SK-N-SH (cell line): ENCODE measurements around the gene LIMS2. TPM values are rescaled to one million over a fixed set of nuclear protein-coding genes. Genes with fewer than 3 reads are reported as not detected.

Experiments used
- CTCF ChIA-PET: fragments of 300-600, 350-600 bp; formaldehyde crosslinking; extraction: SDS; loops from one replicate; lab custom pipeline; 2021; lab: Yijun Ruan, JAX
- POLR2A ChIA-PET: fragments of 350-600 bp; sonication (Branson Sonifier 250); formaldehyde crosslinking; extraction: SDS; loops from one replicate; lab custom pipeline; 2020; ENCODE audit warnings: antibody characterized with exemption, inconsistent platforms; lab: Yijun Ruan, JAX
- DNase-seq: peaks from one replicate; pipeline ENCODE4 v3.0.0; 2012
- H2AFZ ChIP-seq: fragments of 200-600 bp; sonication (generic); 2 replicates; pipeline ENCODE4 v1.8.1; 2016; ENCODE audit warnings: antibody characterized with exemption, mild to moderate bottlenecking, low read depth
- H3F3A ChIP-seq: fragments of 200-600 bp; sonication (generic); replicated peaks from 2 replicates; pipeline ENCODE3; 2016; ENCODE audit warnings: antibody characterized with exemption, mild to moderate bottlenecking; ENCODE audit not compliant: insufficient read depth
- H3K27ac ChIP-seq, 2 experiments: fragments of 200-500 bp in 1 of 2; fragments of 200-600 bp in 1 of 2; sonication (Bioruptor generic) in 1 of 2; sonication (generic), shearing (Covaris generic) in 1 of 2; 2 replicates each; pipeline versions ENCODE4 v1.5.1 to v1.6.1; 2014 to 2016; ENCODE audit warnings: low read depth in 2 of 2, inconsistent platforms in 1 of 2, low read length in 1 of 2, mild to moderate bottlenecking in 1 of 2, mixed read lengths in 1 of 2
- H3K27me3 ChIP-seq: fragments of 200-600 bp; sonication (generic), shearing (Covaris generic); 2 replicates; pipeline ENCODE4 v1.6.1; 2016; ENCODE audit warnings: mixed run types; ENCODE audit not compliant: insufficient read depth
- H3K36me3 ChIP-seq, 2 experiments: fragments of 200-500 bp in 1 of 2; fragments of 200-600 bp in 1 of 2; sonication (Bioruptor generic) in 1 of 2; sonication (generic) in 1 of 2; replicated peaks in 1 of 2; 2 replicates each; pipeline versions ENCODE3 to v1.5.1; 2014 to 2016; ENCODE audit warnings: low read length in 1 of 2, mild to moderate bottlenecking in 1 of 2; ENCODE audit not compliant: insufficient read depth in 2 of 2, control insufficient read depth in 1 of 2
- H3K4me1 ChIP-seq, 2 experiments: fragments of 200-500 bp in 1 of 2; fragments of 200-600 bp in 1 of 2; sonication (Bioruptor generic) in 1 of 2; sonication (generic), shearing (Covaris generic) in 1 of 2; 2 replicates each; pipeline versions ENCODE4 v1.5.1 to v1.6.1; 2014 to 2016; ENCODE audit warnings: low read depth in 1 of 2, low read length in 1 of 2, mixed run types in 1 of 2; ENCODE audit not compliant: insufficient read depth in 2 of 2, control insufficient read depth in 1 of 2
- H3K4me2 ChIP-seq: fragments of 200-600 bp; sonication (generic), shearing (Covaris generic); 2 replicates; pipeline ENCODE4 v1.6.1; 2017; ENCODE audit warnings: mixed run types
- H3K4me3 ChIP-seq, 2 experiments: fragments of 200-500 bp in 1 of 2; fragments of 200-600 bp in 1 of 2; sonication (Bioruptor generic) in 1 of 2; sonication (generic), shearing (Covaris generic) in 1 of 2; 2 replicates each; pipeline versions ENCODE4 v1.5.1 to v1.8.1; 2014 to 2016; ENCODE audit warnings: low read depth in 2 of 2, inconsistent platforms in 1 of 2, low read length in 1 of 2, mild to moderate bottlenecking in 1 of 2, mixed read lengths in 1 of 2, moderate library complexity in 1 of 2
- H3K79me2 ChIP-seq: fragments of 200-600 bp; sonication (generic); 2 replicates; pipeline ENCODE4 v1.8.1; 2017; ENCODE audit warnings: mild to moderate bottlenecking; ENCODE audit not compliant: insufficient read depth
- H3K9ac ChIP-seq: fragments of 200-600 bp; sonication (generic); 2 replicates; pipeline ENCODE4 v1.6.1; 2017; ENCODE audit warnings: mixed run types
- H3K9me2 ChIP-seq: fragments of 200-600 bp; sonication (generic); 2 replicates; pipeline ENCODE4 v1.6.1; 2017; ENCODE audit warnings: mixed run types
- H3K9me3 ChIP-seq: fragments of 200-600 bp; sonication (generic); 2 replicates; pipeline ENCODE4 v1.6.1; 2017; ENCODE audit warnings: mixed run types, mild to moderate bottlenecking, moderate library complexity
- H4K20me1 ChIP-seq: fragments of 200-600 bp; sonication (generic); 2 replicates; pipeline ENCODE4 v1.6.1; 2017; ENCODE audit warnings: mild to moderate bottlenecking, mixed run types; ENCODE audit not compliant: insufficient read depth
- CTCF ChIP-seq: fragments of 200-600 bp; sonication (generic); IDR thresholded peaks from 2 replicates; pipeline ENCODE4 v1.6.1; 2017; ENCODE audit warnings: antibody characterized with exemption, mild to moderate bottlenecking, moderate library complexity
- EP300 ChIP-seq, 2 experiments: IDR thresholded peaks; 2 replicates each; pipeline versions ENCODE4 v1.4.0 to v1.6.1; 2012; ENCODE audit warnings: borderline replicate concordance in 1 of 2, low read depth in 1 of 2, low read length in 1 of 2
- FOXM1 ChIP-seq: IDR thresholded peaks from 2 replicates; pipeline ENCODE4 v1.4.0; 2012; ENCODE audit warnings: low read depth, mild to moderate bottlenecking
- GABPA ChIP-seq: IDR thresholded peaks from 2 replicates; pipeline ENCODE4 v1.4.0; 2012; ENCODE audit warnings: low read depth, mild to moderate bottlenecking
- GATA2 ChIP-seq: sonication (generic); formaldehyde crosslinking; IDR thresholded peaks from 2 replicates; pipeline ENCODE4 v1.5.0; 2020; ENCODE audit warnings: mild to moderate bottlenecking, missing genetic modification reagents
- MAX ChIP-seq: IDR thresholded peaks from 2 replicates; pipeline ENCODE4 v1.4.0; 2012; ENCODE audit warnings: low read depth
- MEF2A ChIP-seq: IDR thresholded peaks from 2 replicates; pipeline ENCODE4 v1.4.0; 2012; ENCODE audit warnings: low read depth, borderline replicate concordance
- POLR2AphosphoS5 ChIP-seq: IDR thresholded peaks from 2 replicates; pipeline ENCODE4 v1.6.1; 2012; ENCODE audit warnings: low read depth, low read length
- RFX5 ChIP-seq: IDR thresholded peaks from 2 replicates; pipeline ENCODE4 v1.6.1; 2012; ENCODE audit warnings: mild to moderate bottlenecking, improper control_type of control experiment, low read length
- SIN3A ChIP-seq: IDR thresholded peaks from 2 replicates; pipeline ENCODE4 v1.6.1; 2012; ENCODE audit warnings: low read depth, mild to moderate bottlenecking, low read length, moderate library complexity, borderline replicate concordance
- TAF1 ChIP-seq: IDR thresholded peaks from 2 replicates; pipeline ENCODE4 v1.6.1; 2012; ENCODE audit warnings: low read depth, mild to moderate bottlenecking, low read length, moderate library complexity, borderline replicate concordance
- TCF12 ChIP-seq: IDR thresholded peaks from 2 replicates; pipeline ENCODE4 v1.4.0; 2012
- TEAD4 ChIP-seq: IDR thresholded peaks from 2 replicates; pipeline ENCODE4 v1.4.0; 2012; ENCODE audit warnings: mild to moderate bottlenecking, borderline replicate concordance; ENCODE audit not compliant: insufficient read depth
- USF1 ChIP-seq: IDR thresholded peaks from 2 replicates; pipeline ENCODE4 v1.4.0; 2012; ENCODE audit warnings: low read depth, borderline replicate concordance
- USF2 ChIP-seq: fragments of 150-350 bp; IDR thresholded peaks from 2 replicates; pipeline ENCODE4 v1.6.1; 2017; ENCODE audit warnings: antibody characterized with exemption, low read length, low read depth, borderline replicate concordance
- YY1 ChIP-seq: IDR thresholded peaks from 2 replicates; pipeline ENCODE4 v1.4.0; 2012; ENCODE audit warnings: low read depth, mild to moderate bottlenecking
- WGBS: methylation state at CpG from one replicate; pipeline ENCODE4 v1.1.6; 2017; ENCODE audit warnings: low lambda C conversion rate; 5-methylcytosine and 5-hydroxymethylcytosine counted together
- polyA plus RNA-seq, 3 experiments: library from polyadenylated mRNA; depleted of rRNA; stranded (reverse); fragments of >200 nt; gene quantifications; 2 replicates each; pipeline ENCODE4 v1.2.3, GENCODE V29; 2012

The LIMS2 gene
- polyA plus RNA-seq, 1 of the 3 experiments (the other 2 are of a cell fraction): 2.7 TPM

- Histone ChIP-seq H3K4me1 (no peaks in the 10 kb centered on the region), H3K9me2 (no peaks in the 10 kb centered on the region), H3K79me2 (no peaks in the 10 kb centered on the region), H2AFZ (no peak overlapping the region), H3K4me3 (no peak overlapping the region), H4K20me1 (no peaks in the 10 kb centered on the region), H3K4me2 (no peak overlapping the region), H3K9ac (no peak overlapping the region), H3K27ac (no peak overlapping the region), H3K36me3 (peaks cover 49 to 53% of the 10 kb centered on the region in 2 experiments), H3F3A (no peaks in the 10 kb centered on the region), H3K9me3 (no peaks in the 10 kb centered on the region), H3K27me3 (no peaks in the 10 kb centered on the region)
- ChIA-PET CTCF (interaction anchor here (0.9 to 1.1 kb wide), 3 partner anchors 16 to 228 kb away, joined by 3 read pairs; no protein-coding TSS in a partner anchor), POLR2A (interaction anchor here (0.6 to 0.8 kb wide), 2 partner anchors 16 to 32 kb away, joined by 3 to 5 read pairs; no protein-coding TSS in a partner anchor)
- no peak for DNase-seq
- 96% methylated on average over 4 of the region's 4 CpGs for WGBS
- TF ChIP-seq POLR2AphosphoS5 (no peak), MAX (no peak), RFX5 (no peak), SIN3A (no peak), GABPA (no peak), USF1 (no peak), CTCF (no peak), MEF2A (no peak), GATA2 (CRISPR knock-in tag) (no peak), TCF12 (no peak), YY1 (no peak), TEAD4 (no peak), USF2 (no peak), TAF1 (no peak), EP300 (IDR thresholded peaks at IDR 0.05; ENCODE audit: borderline replicate concordance in 1 of 2, low read depth in 1 of 2, low read length in 1 of 2) (no peak), FOXM1 (no peak)
These were observed 42.9 kb upstream of the LIMS2 start for GRCh38 chr2:127718271-127718670.
